GM12865 (cell line): ENCODE data around the gene PHF21B.

Experiments used
- DNase-seq: peaks from one replicate; pipeline ENCODE4 v3.0.0; 2010; ENCODE audit warnings: low read depth
- H3K4me3 ChIP-seq: 2 replicates; pipeline ENCODE4 v1.5.1; 2011; ENCODE audit warnings: mild to moderate bottlenecking, low read depth, low read length, control low read depth
- TF ChIP-seq, protein P1 (sequence below): IDR thresholded peaks from 2 replicates; pipeline ENCODE4 v1.5.1; 2011; ENCODE audit warnings: low read length, control low read depth, low read depth, inconsistent platforms; ENCODE audit not compliant: insufficient read depth; ENCODE audit errors: missing control alignments

The PHF21B gene

GRCh38 chr22:44994399-44995104, 15.3 kb downstream of the PHF21B start:
- TF ChIP-seq, protein P1, sequence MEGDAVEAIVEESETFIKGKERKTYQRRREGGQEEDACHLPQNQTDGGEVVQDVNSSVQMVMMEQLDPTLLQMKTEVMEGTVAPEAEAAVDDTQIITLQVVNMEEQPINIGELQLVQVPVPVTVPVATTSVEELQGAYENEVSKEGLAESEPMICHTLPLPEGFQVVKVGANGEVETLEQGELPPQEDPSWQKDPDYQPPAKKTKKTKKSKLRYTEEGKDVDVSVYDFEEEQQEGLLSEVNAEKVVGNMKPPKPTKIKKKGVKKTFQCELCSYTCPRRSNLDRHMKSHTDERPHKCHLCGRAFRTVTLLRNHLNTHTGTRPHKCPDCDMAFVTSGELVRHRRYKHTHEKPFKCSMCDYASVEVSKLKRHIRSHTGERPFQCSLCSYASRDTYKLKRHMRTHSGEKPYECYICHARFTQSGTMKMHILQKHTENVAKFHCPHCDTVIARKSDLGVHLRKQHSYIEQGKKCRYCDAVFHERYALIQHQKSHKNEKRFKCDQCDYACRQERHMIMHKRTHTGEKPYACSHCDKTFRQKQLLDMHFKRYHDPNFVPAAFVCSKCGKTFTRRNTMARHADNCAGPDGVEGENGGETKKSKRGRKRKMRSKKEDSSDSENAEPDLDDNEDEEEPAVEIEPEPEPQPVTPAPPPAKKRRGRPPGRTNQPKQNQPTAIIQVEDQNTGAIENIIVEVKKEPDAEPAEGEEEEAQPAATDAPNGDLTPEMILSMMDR, result no peak
- DNase-seq, result no peak
- no peak overlapping the region for H3K4me3 ChIP-seq

DNA sequence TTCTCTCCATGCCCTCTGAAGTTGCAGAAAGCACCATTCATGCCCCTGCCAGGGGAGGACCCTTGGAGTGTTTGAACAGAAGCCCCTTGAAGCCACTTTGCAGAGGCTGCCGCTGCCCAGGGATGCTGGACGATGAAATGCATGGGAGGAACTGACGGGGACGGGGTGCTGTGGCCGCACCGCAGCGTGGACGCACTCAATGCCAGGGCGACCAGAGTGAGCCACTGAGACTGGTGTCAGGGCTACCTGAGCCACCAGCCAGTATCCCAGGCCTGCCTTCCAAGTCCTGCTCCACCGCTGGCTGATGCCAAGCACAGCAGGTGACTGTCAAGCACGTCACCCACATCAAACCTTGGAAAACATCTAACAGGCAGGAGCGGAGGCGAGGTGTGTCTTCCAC, 17.6 kb downstream of the PHF21B start:
- TF ChIP-seq, protein P1, result no peak
- DNase-seq, result no peak
- no peak overlapping the region for H3K4me3 ChIP-seq

GRCh38 chr22:44991218-44991617, 18.6 kb downstream of the PHF21B start:
- H3K4me3 ChIP-seq, result no peak overlapping the region
- TF ChIP-seq, protein P1, result no peak
- no peak for DNase-seq

DNA sequence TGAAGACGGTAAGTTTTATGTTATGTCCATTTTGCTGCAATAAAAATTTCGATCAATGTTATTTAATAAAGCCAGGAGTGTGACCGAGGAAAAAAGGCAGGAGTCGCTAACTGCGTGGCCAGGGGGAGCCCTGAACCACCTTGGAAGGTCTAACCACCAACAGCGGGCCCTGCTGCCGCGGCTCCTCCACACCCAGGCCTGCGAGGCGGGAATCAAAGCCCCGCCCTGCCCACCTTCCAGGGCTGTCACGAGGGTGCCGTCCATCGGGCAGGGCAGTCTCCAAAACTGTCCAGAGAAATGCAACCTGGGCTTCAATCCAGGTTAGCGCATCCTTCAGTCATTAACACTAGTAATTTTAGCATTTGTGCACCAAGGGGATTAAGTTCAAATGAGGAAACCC, 19.0 kb downstream of the PHF21B start:
- TF ChIP-seq, protein P1, result no peak
- no peak for DNase-seq
- H3K4me3 ChIP-seq, result no peak overlapping the region

- TF ChIP-seq, protein P1, result no peak
- H3K4me3 ChIP-seq, result no peak overlapping the region
- DNase-seq, result no peak
Measured at GRCh38 chr22:44990328-44990727, 19.5 kb downstream of the PHF21B start.

DNA sequence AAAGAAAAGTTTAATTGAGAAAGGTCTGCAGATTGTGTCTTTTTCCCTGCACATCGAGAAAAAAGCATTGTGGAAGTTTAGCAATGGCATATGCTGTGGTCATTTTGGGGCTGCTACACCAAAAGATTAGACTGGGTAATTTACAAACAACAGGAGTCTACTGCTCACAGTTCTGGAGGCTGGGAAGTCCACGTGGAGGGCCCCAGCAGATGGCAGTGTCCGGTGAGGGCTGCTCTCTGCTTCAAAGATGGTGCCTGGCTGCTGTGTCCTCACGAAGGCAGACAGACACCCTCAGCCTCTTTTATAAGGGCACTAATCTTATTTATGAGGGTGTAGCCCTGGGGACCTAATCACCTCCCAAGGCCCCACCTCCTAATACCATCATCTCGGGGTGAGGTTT, 21.1 kb downstream of the PHF21B start:
- TF ChIP-seq, protein P1, result peak; percentile 1
- no peak overlapping the region for H3K4me3 ChIP-seq
- no peak for DNase-seq

DNA sequence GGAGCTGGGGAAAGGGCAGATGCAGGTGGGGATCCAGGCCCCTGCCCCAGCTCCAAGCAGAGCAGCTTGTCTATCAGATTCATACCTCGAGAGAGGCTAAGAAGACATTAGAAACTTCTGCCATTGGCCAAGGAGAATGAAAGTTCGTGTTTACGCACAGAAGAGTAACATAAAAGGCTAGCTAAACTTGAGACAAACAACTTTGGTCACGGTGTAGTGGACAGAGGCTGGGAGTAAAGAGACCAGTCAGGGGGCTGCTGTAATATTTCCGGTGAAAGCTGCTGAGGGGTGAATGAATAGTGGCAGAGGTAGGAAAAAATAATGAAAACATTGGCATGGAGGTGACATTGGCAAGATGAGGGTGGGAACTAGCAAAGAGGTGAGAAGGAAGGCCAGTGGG, 22.9 kb downstream of the PHF21B start:
- no peak for DNase-seq
- TF ChIP-seq, protein P1, result no peak

More for the DNA sequence above, 22.9 kb downstream of the PHF21B start:
- H3K4me3 ChIP-seq, result no peak overlapping the region
